TTC549 (cell line): ENCODE measurements around the gene BTBD9.

Experiments
- FAIRE-seq: peaks from 2 replicates; lab custom pipeline; 2012; peaks lifted over from hg19 to GRCh38; lab: Jason Lieb, UNC

BTBD9 gene

GRCh38 chr6:38339914-38340313 is 299.8 kb downstream of the BTBD9 start:
- no peak for FAIRE-seq

- FAIRE-seq, result no peak
Measured at GRCh38 chr6:38337819-38338465, 301.8 kb downstream of the BTBD9 start.

- FAIRE-seq, result no peak
Measured at GRCh38 chr6:38336922-38337321, 302.8 kb downstream of the BTBD9 start.

- no peak for FAIRE-seq
Measured at GRCh38 chr6:38326837-38327236, 312.9 kb downstream of the BTBD9 start.

- no peak for FAIRE-seq
Measured at GRCh38 chr6:38323216-38323615, 316.5 kb downstream of the BTBD9 start.

GRCh38 chr6:38322138-38322537 is 317.6 kb downstream of the BTBD9 start:
- FAIRE-seq, result no peak

- no peak for FAIRE-seq
Measured at GRCh38 chr6:38320843-38321242, 318.9 kb downstream of the BTBD9 start.

GRCh38 chr6:38320358-38320757 is 319.4 kb downstream of the BTBD9 start:
- no peak for FAIRE-seq

GRCh38 chr6:38319256-38320212 is 320.2 kb downstream of the BTBD9 start:
- FAIRE-seq, result no peak

- FAIRE-seq, result no peak
Measured at GRCh38 chr6:38316099-38316868, 323.4 kb downstream of the BTBD9 start.

GRCh38 chr6:38311201-38311600 is 328.5 kb downstream of the BTBD9 start:
- no peak for FAIRE-seq

GRCh38 chr6:38310061-38310460 is 329.7 kb downstream of the BTBD9 start:
- FAIRE-seq, result no peak

GRCh38 chr6:38307740-38308139 is 332.0 kb downstream of the BTBD9 start:
- no peak for FAIRE-seq

- no peak for FAIRE-seq
Measured at GRCh38 chr6:38306931-38307330, 332.8 kb downstream of the BTBD9 start.

- FAIRE-seq, result no peak
Measured at GRCh38 chr6:38305995-38306681, 333.6 kb downstream of the BTBD9 start.

- FAIRE-seq, result no peak
Measured at GRCh38 chr6:38302838-38303237, 336.9 kb downstream of the BTBD9 start.

GRCh38 chr6:38302081-38302480 is 337.6 kb downstream of the BTBD9 start:
- FAIRE-seq, result no peak

- no peak for FAIRE-seq
Measured at GRCh38 chr6:38290133-38290799, 349.5 kb downstream of the BTBD9 start.

GRCh38 chr6:38287487-38287886 is 352.2 kb downstream of the BTBD9 start:
- FAIRE-seq, result no peak

GRCh38 chr6:38284802-38285394 is 354.8 kb downstream of the BTBD9 start:
- no peak for FAIRE-seq

- no peak for FAIRE-seq
Measured at GRCh38 chr6:38283734-38284362, 355.9 kb downstream of the BTBD9 start.
